HL-60/S4 treated with phorbol 12-myristate 13-acetate at 8.2 ng/mL for 4 days and 3 days (cell line): Measurements from ENCODE around the gene NOC3L.

Source experiments
- in situ Hi-C: fragments of 300-500 bp; cut with MboI; formaldehyde crosslinking; loops from 2 replicates; pipeline ENCODE4 v1.15.0; 2022; ENCODE audit warnings: low sequenced_read_pairs

The NOC3L gene

DNA sequence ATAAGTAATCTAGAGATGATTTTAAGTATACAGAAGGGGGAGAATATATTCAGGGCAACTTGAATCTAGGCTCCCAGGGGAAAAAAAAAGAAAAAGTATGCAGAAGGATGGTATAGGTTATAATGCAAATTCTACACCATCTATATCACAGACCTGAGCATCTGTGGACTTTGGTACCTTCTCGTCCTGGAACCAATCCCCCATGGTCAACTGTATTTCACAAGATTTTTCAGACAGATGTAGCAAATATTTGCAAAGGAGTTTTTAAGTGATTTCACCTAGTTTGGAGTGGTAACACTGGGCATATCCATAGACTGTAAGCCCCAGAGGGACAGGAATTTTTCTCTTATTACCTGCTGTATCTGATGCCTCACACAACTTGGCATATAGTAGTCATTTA lies 58.8 kb downstream of the NOC3L start:
- in situ Hi-C loops = no loop called here

GRCh38 chr10:94300042-94300441 lies 62.7 kb downstream of the NOC3L start:
- in situ Hi-C loops = no loop called here

GRCh38 chr10:94299417-94299816 lies 63.3 kb downstream of the NOC3L start:
- in situ Hi-C loops = no loop called here

- in situ Hi-C loops = no loop called here
Observed at GRCh38 chr10:94294168-94294567, 68.6 kb downstream of the NOC3L start.

GRCh38 chr10:94293354-94293753 lies 69.4 kb downstream of the NOC3L start:
- in situ Hi-C loops = no loop called here

DNA sequence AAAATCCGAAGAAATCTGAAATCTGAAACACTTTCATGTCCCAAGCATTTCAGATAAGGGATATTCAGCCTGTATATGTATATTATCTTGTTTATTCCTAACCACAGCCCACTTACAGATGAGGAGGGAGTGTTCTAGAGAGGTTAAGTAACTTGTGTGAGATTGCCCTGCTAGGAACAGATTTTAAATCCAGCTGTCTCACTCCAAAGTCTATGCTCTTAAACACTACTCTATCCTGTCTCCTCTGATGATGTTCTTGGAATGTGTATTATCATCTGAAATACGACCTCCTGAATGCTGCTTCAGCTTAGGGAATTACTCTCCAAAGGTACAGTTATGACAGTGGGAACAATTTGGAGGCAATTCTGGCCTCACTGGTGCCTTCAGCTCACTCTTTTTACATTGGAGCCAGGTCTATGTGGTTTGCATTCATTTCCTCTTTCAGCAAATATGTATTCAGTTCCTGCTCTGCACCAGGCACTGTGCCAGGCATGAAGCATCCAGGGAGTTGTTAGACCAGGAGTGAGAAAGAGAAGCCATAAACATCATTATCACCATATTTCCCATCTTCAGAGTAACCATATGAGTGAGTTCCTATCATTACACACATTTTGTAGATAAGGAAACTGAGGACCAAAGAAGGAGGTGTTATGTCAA lies 70.2 kb downstream of the NOC3L start:
- in situ Hi-C loops = no loop called here

- in situ Hi-C loops = no loop called here
Observed at GRCh38 chr10:94288361-94289101, 74.2 kb downstream of the NOC3L start.

GRCh38 chr10:94287336-94287735 lies 75.4 kb downstream of the NOC3L start:
- in situ Hi-C loops = no loop called here

GRCh38 chr10:94286901-94287300 lies 75.8 kb downstream of the NOC3L start:
- in situ Hi-C loops = no loop called here

GRCh38 chr10:94285271-94285670 lies 77.5 kb downstream of the NOC3L start:
- in situ Hi-C loops = no loop called here
